ENCODE data around the gene SRSF5.

DNA sequence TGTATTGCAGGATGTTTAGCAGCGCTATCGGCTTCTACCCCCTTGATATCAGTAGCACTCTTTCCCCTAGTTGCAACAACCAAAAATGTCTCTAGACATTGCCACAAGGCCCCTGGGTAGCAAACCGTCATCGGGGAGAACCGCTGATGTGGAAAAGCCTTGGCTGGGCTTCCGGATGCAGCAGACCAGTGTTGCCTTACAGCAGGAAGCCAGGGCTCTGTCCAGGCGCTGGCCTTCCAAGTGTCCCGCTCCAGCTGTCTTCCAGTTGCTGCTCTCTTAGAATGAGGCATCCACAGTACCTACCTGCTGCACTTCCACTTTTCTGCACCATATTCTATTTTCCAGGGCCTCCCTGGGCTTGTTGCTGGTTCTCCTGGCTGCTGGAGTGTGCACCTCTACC lies 52.7 kb downstream of the SRSF5 start:
- TF ChIP-seq POLR2A (IDR thresholded peaks at IDR 0.05; ENCODE audit: low read depth, low read length), result no peak
- no peak for TF ChIP-seq POLR2AphosphoS5 (IDR thresholded peaks at IDR 0.05; ENCODE audit: low read depth, low read length)
- TF ChIP-seq TAF1 (IDR thresholded peaks at IDR 0.05; ENCODE audit: borderline replicate concordance, low read depth, low read length), result no peak
